Measurements from ENCODE around the gene VTA1.
"Not testable (repeated sequence)": the region's sequence is repeated elsewhere in the genome, so short reads cannot be mapped to it uniquely, and the experiment has no call there.

VTA1 gene, protein sequence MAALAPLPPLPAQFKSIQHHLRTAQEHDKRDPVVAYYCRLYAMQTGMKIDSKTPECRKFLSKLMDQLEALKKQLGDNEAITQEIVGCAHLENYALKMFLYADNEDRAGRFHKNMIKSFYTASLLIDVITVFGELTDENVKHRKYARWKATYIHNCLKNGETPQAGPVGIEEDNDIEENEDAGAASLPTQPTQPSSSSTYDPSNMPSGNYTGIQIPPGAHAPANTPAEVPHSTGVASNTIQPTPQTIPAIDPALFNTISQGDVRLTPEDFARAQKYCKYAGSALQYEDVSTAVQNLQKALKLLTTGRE
- 26.0 to 72.9 (median 55.2) reads per million in 18 experiments for total RNA-seq

DNA sequence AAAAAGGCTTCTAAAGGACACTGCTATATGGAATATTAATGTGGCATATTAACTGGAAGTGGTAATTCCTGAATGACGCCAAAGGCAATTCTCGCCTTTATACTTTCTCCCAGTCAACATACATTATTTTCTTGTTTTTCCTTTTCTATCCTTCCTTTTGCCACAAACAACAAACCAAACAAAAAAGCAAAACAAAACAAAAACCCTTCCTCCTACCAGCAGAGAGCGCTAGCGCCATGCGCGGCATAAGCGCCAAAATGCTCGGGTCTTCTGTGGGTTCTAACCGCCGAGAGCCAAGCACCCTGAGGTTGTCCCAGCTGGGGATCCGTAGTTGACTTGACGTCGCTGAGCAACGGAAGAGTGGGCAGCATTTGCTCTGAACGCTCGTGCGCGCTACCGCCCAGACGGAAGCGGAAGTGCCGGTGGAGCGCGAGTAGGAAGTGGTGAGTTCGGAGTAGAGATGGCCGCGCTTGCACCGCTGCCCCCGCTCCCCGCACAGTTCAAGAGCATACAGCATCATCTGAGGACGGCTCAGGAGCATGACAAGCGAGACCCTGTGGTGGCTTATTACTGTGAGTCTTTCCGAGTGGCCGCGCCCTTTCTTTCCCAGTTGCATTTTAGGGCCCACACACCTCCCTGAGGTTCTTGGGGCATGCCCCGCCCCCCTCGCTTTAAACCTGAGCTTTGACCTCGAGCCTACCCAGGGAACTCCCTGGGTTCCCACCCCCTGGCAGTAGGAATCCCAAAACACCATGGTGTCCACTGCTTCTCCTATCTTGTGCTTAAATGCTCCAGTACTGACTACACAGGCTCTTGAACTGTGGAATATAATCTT lies at the start of gene VTA1, which contains the start of gene NMBR:
Gene VTA1, plus strand, starts transcription at position 436 of the 835 bp plus-strand sequence. Its CDS starts 25 bp downstream, at position 461.
Gene NMBR, minus strand, starts transcription at position 295 of the 835 bp plus-strand sequence. CDS start 58,464 bp downstream, outside the sequence.
- peak; percentile 99 to 100 for DNase-seq

DNA sequence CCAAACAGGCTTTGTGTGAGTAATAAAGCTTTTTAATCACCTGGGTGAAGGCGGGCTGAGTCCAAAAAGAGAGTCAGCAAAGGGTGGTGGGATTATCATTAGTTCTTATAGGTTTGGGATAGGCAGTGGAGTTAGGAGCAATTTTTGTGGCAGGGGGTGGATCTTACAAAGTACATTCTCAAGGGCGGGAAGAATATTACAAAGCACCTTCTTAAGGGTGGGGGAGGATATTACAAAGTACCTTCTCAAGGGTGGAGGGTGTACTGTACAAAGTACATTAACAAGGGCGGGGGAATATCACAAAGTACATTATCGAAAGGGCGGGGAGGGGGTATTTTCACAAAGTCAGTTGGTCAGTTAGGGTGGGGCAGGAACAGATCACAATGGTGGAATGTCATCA lies 42.2 kb upstream of the VTA1 start:
- DNase-seq, result not testable (repeated sequence)

DNA sequence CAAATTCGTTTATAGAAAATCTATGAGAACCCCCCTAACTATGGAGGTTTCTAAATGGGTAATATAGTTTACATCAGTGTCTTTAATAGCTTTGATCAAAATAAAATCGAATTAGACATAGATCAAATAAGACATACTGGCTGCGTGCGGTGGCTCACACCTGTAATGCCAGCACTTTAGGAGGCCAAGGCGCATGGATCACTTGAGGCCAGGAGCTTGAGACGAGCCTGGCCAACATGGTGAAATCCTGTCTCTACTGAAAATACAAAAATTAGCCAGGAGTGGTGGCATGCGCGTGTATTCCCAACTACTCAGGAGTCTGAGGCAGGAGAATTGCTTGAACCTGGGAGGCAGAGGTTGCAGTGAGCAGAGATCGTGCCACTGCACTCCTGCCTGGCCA lies 36.2 kb upstream of the VTA1 start:
- DNase-seq, result not testable (repeated sequence)

DNA sequence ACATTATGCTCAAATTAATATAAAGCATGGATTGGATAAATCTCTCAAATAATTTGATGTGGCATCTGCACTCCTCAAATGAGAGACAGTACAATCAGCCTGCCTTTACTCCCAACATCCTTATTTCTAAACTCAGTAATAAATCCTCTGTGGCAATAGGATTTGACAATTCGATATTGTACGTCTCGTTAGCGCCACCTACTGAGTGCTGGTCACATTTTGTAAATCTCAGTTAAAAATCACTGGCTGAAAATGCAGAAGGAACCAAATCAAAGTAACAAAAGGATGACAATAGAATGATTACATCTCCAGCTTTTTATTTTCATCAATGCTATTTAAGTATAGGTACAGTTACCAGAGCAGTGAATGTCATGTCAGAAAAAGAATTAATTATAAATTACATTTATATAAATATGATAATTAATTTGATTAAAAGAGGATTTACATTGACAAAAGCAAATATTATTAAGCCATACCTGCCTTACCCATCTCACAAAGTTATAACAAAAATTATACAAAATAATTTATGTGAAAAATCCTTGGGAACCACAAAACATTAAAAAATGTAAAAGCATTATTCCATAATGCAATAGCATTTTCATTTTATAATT lies 34.5 kb upstream of the VTA1 start:
- peak; percentile 84 to 88 for DNase-seq

DNA sequence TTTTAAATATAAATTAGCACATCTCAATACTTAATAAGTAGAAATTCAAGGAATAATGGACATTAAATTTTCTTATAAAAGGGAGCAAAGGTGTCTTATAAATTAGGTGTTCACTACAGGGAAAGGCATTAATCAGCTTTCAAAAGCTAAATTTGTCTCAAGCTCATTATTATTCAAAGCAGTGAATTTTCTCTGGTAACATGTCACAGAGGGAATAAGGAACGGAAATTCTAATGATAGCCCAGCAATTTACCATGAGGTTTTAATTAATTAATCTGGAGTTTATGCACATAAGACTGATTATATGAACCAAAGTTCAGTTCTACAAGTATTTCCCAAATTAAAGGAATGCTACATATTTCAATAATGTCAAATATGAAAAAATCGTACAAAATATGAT lies 29.7 kb upstream of the VTA1 start:
- DNase-seq, result no peak

DNA sequence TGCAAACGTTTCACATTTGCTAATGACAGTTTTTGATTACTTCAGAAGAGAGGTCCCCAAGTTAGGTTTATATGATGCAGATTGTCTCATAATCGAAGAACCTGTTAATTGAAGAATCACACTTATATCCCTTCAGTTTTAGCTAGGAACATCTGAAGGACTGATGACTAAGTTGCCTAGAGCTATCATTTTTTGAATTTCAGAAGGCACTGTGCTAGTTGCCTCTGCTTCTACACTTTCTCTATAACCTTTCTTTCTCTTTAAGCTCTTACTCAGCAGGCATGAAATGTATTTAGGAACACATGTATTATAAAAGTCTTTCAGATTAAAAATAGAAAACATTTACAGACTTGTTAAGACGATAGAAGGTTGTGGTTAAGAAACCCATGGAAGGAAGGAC lies 28.7 kb upstream of the VTA1 start:
- DNase-seq, result no peak

DNA sequence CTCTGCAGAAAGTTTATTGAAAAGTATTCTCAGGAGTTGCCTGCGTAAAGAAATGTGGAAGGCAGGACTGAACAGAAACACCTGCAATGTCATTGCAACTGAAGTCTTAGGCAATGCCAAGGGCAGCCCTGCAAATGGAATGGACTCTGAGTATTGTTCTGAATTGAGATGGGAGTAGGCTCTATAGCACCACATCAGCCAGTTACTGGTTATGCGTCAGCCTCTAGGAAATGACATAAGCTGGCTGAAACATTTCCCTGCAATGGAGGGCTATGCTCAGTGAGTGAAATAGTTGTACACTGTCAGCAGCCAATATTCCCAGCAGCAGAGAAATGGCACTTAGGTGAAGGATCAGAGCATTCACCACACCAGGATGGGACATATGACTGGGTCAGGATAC lies 28.1 kb upstream of the VTA1 start:
- no peak for DNase-seq

DNA sequence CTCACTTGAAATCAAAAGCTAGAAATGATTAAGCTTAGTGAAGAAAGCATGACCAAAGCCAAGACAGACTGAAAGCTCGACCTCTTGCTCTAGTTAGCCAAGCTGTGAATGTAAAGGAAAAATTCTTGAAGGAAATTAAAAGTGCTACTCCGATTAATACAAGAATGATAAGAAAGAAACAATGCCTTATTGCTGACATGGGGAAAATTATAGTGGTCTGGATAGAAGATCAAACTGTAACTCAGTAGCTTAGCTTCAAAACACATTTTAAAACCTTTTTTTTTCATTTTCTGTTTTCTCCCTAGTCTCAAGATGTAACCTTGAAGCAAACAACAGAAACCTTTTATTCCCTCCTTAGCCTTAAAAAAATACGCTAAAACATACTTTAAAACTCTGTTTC lies 25.7 kb upstream of the VTA1 start:
- DNase-seq, result no peak

DNA sequence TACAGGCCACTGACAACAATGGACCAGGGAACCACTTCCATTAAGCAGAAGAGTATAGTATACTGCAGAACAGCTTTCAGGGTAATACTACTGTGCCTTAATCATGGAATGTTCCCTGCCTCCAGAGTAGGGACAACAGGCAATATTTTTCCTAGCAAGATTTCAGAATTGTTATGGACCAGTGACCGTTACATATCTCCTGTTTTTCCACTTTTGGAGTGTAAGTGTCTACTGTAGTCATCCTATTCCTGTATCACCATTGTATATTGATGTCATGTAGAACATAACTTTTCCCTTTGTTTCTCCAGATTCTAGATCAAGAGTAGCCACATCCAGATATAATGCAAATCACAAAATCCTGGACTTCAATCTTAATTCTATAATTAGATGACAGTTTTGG lies 16.2 kb upstream of the VTA1 start:
- DNase-seq, result no peak

DNA sequence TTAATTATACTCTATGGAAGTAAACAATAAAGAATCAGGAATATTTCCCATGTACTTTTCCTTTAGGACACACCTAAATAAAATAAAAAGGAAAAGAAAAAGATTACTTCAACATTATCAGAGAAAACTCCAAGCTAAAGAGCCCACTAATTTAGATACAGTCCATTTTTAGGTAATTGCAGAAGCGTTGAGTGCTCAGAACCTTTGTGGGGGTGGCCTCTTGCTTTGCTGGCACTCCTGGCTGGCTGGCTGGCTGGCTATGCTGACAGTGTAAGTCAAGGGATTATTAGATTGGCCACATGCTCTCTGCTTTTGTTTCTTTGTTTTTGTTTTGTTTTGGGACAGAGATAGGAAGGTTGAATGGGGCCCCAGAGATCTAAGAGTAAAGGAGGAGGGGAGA lies 14.4 kb upstream of the VTA1 start, which contains the start of gene GJE1:
Gene GJE1, plus strand, starts transcription at position 301 of the 400 bp plus-strand sequence. CDS start 234 bp downstream, outside the sequence.
- DNase-seq, result no peak

DNA sequence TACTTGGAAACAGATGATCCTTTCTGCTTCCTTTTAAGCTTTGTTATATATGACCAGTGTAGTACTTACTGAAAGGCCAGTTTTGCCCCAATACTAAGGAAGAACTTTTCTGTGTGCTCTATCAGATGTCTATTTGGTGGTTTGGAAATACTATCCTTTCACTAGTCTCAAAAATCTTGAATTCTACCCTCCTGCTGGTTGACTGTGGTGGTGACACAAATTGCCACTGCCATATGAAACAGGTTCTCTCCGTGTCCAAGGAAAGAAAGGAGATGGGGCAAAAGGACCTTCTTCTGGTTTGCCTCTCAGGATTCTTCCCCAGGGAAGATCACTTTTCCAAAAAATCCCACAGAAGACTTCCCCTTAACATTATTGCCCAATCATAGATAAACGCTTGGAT lies 8.2 kb upstream of the VTA1 start:
- no peak for DNase-seq

DNA sequence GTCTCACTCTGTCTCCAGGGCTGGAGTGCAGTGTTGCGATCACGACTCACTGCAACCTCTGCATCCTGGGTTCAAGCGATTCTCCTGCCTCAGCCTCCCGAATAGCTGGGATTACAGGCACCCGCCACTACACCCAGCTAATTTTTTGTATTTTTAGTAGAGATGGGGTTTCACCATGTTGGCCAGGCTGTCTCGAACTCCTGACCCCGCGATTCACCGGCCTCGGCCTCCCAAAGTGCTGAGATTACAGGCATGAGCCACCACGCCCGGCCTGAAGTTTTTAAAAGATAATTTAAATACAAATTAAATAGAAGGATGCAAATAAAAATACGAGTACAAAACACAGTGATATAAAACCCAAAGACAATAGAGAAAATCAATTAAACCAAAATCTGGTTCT lies 5.5 kb upstream of the VTA1 start:
- not testable (repeated sequence) for DNase-seq

DNA sequence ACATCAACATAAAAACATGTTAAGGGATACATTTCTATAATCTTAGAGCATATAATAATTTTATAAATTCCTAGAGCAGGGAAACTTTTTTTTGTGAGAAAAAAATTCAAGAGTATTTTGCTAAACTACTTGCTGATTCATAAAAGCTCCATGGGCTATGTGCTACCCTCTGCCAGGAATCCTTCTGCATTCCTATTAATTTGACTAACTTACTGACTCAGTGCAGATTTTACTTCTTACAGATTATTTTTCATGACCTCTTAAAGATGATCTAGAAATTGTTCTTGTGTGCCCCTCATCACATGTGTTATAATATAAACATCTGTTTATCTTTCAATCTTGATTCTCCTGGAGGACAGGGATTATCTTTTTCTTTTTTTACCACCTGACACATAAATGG lies 5.7 kb downstream of the VTA1 start:
- no peak for DNase-seq

DNA sequence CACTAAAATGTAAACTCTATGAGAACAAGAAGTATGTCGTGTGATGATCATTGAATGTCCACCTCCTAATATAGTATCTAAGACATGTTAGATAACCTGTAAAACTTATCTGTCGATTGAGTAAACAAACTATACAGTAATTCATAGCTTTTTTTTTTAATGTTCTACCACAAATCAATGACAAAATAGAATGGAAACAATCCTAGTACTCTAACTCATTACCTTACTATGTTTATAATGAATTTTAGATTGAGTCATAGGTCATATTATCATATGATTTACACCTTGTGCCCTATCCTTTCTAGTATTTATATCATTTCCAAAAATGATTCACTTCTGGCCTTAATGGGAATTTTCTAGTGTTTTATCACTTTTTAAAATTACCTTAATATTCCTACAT lies 6.1 kb downstream of the VTA1 start:
- no peak for DNase-seq

DNA sequence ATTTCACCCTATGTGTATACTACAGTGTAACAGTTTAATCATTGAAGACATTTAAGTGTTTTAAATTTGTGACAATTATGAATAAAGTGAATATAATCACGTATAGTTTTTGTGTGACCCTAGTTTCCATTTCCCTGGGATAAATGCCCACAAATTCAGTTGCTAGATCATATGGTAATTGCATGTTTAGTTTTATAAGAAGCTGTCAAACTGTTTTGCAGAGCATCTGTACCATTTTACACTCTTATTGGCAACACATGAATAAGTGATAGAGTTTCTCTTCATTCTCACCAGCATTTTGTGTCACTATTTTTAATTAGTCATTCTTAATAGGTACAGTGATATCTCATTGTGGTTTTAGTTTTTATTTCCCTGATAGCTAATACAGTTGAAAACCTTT lies 7.3 kb downstream of the VTA1 start:
- no peak for DNase-seq

DNA sequence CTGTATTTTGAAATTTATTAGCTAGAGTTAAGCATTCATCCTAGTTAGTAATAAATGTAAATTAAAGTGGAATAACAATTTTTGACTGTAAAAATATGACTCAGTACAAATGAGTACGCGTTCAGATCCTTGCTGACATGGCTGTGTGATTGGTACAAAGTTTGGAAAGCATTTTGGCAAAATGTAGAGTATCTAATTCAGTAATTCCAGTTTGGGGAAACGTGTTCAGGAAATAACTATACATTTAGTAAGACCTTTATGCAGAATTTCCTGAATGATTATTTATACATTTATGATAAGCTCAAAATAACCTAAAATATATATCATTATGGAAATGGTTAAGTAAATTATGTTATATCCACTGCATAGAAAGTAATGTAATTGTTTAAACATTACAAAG lies 8.0 kb downstream of the VTA1 start:
- DNase-seq, result no peak

DNA sequence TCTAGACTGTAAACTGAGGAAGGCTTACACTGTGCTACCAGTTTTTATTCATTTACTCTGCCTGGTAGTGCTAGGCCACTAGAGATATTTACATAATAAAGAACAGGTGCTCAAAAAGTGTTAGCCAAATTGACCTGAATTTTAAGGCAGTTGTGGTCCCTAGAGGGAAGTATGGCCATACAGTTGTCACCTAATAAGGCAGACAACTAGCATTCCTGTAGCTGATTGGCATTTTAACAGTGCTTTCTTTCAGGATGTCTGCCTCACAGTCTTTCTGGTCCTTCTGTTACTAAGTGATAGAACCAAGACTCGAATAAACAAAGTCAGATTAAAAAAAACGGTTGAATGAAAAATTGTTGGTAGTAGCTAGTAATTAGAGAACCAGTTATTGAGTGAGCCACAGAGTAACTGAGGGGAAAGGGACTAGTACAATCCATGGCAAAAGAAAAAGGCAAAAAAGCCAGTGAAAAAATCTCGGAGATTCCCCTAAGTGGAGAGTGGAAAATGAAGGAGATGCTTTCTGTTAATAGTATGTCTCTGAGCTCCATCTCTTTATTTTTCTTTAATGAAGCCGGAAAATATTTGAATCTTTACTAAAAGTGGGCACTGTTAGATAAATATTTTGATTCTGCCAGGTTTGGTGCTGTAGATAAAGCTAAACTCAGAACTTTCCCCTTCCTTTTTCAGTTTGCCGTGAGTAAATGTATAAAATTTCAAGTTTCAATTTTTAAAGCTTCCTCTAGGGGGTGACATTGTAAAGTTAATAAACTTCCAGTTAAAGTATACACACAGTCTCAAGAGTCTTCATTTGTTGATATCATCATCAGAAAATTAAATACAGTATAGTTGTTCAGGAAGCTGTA lies 9.1 kb downstream of the VTA1 start:
- peak in 1 of 2 donors; percentile 56 for DNase-seq

DNA sequence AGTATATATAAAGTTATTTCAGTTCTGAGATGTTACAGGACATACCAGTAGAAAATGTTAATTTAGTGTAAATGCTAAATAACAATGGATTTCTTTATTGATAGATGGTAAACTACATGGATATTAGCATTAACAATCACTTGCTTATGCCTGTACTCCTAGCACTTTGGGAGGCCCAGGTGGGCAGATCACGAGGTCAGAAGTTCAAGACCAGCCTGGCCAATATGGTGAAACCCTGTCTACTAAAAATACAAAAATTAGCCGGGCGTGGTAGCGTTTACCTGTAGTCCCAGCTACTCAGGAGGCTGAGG lies 9.7 kb downstream of the VTA1 start:
- DNase-seq, result not testable (repeated sequence)

DNA sequence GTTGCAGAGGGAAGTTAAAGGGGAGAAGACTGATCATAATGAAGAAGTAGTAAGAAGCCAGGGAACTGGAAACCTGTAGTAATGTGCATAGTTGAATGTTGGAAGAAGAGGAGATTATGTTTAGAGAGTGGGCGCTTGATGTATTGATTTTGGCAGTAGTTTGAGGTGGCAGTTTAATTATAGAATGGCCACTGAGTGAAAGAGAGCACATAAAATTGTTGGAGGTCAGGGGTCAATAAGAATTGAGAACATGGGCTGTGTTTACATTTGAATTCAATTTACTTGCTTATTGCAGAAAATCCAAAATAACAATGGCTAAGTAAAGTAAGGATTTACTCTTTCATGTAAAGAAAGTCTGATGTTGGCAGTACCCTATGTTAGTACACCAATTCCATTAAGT lies 15.7 kb downstream of the VTA1 start:
- DNase-seq, result no peak

DNA sequence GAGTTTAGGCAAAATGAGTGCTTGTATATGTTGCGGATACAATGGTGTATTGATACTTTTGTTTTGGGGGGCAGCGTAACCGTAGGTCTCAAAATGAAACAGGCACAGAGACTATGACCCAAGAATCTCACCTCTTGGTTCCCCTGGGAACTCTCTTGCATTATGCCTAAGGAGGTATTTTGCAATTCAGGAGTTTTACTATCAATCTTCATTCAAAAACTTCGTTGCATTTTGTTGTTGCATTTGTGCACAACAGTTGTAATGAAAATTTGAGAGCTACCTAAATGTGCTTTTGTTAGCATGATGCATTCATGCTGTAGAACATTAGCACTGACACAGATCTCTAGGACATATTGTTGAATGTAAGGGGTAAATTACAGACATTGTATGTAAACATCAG lies 18.2 kb downstream of the VTA1 start:
- DNase-seq, result no peak

DNA sequence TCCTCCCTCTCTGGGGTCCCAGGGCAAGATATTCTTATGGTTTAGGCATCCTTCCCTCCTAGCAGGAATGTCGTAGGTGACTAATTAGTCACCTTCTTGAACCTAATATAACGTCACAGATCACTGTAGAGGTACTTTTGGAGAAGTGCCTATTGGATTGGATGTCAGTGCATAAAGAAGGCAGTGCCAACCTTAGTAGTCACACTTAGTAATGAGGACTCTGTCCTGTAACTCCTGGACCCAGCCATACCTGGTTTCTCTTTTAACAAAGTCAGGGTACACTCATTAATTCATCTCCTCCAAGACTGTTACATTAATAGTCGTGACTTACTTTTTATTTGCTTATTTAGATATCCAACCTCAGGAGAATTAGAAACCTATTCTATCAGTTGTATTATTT lies 20.0 kb downstream of the VTA1 start:
- DNase-seq, result no peak

DNA sequence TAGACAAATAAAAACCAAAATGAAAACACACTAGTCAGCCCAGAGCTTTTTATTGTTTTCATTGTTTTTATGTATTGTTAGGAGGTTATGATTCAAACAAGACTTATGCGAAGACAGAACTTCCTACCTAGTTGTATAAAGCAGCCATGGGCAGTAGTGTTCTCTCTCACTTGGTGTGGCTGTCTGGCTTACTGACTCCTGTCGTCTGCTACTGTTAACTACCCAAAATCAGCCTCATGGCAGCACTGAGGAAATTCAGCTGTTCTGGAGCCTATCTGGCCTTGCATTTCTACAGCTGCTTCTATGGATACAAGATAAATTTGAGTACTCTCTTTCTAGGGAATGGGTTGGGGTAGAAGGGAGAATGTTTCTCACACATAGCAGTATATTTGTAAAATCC lies 20.4 kb downstream of the VTA1 start:
- DNase-seq, result no peak

DNA sequence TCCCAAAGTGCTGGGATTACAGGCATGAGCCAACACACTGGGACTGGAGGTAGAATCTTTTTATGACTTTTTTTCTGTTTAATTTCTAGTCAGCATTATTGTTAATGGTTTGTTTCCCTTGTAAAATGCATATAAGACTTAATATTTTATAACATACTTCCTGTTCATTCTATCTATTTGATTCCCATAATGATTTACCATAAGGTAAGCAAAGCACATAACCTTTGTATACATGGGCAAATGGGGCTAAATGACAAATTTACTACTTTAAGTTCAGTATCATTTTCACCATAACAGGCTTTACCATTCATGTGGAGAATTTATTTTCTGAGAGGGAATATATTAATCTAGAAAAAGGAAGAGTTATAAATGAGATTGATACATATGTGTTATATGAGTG lies 24.3 kb downstream of the VTA1 start:
- DNase-seq, result no peak

Data from inflammatory macrophage (primary cell).